ENCODE data around the gene NME7.

Gene NME7

DNA sequence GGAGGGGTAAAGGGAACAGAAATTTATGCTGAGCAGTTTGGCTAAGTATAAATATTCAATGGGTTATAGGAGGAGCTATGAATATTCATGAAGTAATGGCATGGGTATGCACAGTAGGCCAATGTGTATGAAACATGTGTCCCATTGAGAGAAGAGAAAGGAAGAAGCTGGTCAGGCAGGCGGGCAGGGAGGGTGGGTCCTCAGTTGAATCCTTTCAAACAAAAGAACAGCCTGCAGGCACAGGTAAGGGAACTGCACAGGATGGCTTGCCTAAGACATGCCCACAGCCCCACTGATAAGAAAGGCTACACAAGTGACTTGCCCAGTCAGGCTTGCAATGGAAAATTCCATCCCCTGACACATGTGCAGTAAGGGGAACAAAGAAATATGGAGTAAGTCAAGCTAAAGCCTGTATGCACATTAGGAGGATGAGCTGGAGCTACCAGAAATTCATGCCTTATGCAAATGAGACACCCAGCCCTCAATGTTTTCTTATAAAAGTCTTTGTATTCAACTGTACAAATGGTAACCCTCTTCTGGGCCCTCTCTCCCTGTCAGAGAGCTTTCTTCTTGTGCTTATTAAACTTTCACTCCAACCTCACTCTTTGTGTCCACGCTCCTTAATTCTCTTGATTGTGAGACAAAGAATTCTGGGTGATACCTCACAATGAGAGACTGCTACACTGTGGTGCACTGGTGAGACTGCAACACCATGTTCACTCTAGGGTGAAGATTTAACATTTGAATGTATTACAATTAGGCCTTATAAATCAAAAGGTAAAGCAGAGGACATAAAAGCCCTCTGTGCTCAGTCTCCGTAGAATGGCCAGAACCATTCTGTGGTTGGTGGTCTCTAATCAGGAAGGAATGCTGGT is 164.6 kb downstream of the NME7 start:
- no peak overlapping the region for H3K4me3 ChIP-seq (ENCODE audit: low read depth, low read length)
- TF ChIP-seq, protein P1, sequence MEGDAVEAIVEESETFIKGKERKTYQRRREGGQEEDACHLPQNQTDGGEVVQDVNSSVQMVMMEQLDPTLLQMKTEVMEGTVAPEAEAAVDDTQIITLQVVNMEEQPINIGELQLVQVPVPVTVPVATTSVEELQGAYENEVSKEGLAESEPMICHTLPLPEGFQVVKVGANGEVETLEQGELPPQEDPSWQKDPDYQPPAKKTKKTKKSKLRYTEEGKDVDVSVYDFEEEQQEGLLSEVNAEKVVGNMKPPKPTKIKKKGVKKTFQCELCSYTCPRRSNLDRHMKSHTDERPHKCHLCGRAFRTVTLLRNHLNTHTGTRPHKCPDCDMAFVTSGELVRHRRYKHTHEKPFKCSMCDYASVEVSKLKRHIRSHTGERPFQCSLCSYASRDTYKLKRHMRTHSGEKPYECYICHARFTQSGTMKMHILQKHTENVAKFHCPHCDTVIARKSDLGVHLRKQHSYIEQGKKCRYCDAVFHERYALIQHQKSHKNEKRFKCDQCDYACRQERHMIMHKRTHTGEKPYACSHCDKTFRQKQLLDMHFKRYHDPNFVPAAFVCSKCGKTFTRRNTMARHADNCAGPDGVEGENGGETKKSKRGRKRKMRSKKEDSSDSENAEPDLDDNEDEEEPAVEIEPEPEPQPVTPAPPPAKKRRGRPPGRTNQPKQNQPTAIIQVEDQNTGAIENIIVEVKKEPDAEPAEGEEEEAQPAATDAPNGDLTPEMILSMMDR (IDR thresholded peaks at IDR 0.05; ENCODE audit: low read depth, low read length, missing control alignments), result no peak
- no peak for DNase-seq (ENCODE audit: low read depth)

DNA sequence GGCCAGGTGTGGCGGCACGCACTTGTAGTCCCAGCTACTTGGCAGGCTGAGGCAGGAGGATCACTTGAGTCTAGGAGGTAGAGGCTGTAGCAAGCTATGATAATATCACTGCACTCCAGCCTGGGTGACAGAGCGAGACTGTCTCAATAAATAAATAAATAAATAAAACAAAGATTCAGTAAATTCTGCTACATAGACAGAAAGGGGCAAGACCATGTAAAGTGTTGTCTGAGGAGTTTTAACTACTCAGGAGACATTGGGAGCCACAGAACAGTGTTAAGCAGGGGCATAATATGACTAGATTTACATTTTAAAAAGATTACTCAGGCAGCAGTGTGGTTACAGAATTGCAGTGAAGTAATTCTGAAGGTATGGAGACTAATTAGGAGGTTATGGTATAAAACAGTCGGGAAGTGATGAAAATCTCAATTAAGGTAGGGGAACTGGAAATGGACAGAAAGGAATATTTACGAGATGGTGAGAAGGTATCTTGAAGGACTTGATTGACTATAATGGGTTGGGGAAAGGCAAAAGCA is 166.4 kb downstream of the NME7 start:
- TF ChIP-seq, protein P1 (IDR thresholded peaks at IDR 0.05; ENCODE audit: low read depth, low read length, missing control alignments), result no peak

DNA sequence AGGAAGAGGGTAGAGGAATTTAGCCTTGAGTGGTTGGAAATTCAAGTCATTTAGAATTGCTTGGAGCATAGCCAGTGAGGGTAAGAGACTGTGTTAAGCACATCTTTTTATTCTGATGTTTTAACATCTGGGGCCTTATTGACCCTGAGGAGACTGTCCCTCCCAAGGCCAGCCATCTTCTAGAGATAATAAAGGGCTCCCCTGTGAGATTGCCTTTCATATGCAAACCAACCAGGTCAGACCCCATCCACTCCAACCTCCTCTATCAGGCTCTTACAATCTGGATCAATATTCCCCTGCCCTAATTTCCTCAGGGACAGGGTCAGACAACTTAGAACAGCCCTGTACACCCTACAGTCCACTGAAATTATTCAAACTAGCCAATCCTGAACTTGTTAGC is 167.3 kb downstream of the NME7 start:
- TF ChIP-seq, protein P1 (IDR thresholded peaks at IDR 0.05; ENCODE audit: low read depth, low read length, missing control alignments), result no peak
- H3K4me3 ChIP-seq (ENCODE audit: low read depth, low read length), result no peak overlapping the region
- DNase-seq (ENCODE audit: low read depth), result no peak

More for the DNA sequence above, 166.4 kb downstream of the NME7 start:
- H3K4me3 ChIP-seq (ENCODE audit: low read depth, low read length), result no peak overlapping the region
- DNase-seq (ENCODE audit: low read depth), result no peak

DNA sequence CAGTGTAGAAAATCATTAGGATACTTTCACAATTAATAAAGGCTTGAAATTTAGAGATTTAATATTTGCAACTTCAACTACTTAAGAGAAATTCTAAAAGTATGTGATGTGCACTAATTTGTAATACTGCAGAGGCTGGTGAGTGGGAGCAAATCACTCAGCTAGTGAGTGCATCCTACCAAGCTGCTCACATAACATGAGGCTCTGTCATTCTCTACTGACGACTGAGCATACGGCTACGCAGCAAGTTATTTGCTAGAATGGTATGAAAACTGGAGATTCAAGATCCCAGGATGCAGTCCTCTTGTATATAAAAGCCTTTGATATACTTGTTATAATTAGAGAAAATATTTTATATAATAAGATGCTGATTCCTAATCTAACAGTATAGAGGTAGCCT is 171.0 kb downstream of the NME7 start:
- TF ChIP-seq, protein P1 (IDR thresholded peaks at IDR 0.05; ENCODE audit: low read depth, low read length, missing control alignments), result no peak
- no peak for DNase-seq (ENCODE audit: low read depth)
- no peak overlapping the region for H3K4me3 ChIP-seq (ENCODE audit: low read depth, low read length)

DNA sequence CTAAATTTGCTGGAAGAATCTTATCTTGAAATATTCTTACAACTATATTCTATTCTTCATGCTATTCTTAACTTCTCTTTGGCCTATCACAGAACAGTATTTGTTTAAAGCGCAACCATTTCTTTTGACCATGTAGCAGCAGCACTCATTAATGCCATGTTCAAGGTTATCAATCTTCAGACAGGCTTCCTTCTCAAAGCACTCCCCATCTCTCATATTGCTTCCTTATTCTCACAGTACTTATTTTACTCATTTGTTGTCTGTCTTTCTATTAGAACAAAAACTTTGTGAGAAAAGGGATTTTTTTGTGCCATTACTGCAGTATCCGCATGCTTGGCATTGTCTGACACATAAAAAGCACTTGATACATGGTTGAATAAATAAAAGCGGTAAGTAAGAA is 171.4 kb downstream of the NME7 start:
- H3K4me3 ChIP-seq (ENCODE audit: low read depth, low read length), result no peak overlapping the region
- TF ChIP-seq, protein P1 (IDR thresholded peaks at IDR 0.05; ENCODE audit: low read depth, low read length, missing control alignments), result no peak
- no peak for DNase-seq (ENCODE audit: low read depth)

DNA sequence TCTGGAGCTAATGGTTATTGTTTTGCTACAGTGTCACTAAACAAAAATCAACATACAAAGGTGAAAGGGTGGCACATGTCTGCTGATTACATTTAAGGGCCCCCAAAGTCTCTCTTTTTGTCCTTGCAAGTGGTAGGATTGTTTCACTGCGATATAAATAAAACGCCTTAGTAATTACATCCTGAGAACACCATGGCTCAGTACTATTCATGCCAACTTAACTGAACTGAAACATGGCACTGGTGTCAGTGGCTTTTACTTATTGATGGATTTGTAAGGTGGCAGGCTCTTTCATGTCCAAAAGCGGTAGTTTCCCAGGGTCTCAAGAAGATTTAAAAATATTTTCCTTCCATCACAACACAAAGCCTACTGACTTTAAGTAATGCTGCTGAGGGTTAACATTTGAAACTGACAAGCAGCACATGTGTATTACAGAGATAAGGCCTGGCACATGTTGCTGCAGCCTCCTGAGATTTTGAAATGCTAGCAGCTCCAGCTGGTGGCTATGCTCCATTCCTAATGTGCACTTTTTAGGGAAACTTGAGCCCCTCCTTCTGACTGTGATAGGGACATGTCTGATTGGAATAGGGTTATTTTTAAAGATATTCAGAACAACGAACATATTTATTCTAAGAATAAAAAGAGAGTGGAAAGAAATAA is 174.3 kb downstream of the NME7 start:
- DNase-seq (ENCODE audit: low read depth), result no peak
- H3K4me3 ChIP-seq (ENCODE audit: low read depth, low read length), result no peak overlapping the region
- TF ChIP-seq, protein P1 (IDR thresholded peaks at IDR 0.05; ENCODE audit: low read depth, low read length, missing control alignments), result no peak
